ENCODE measurements around the gene EHF. TPM values are rescaled to one million over a fixed set of nuclear protein-coding genes. Genes with fewer than 3 reads are reported as not detected.

The EHF gene
- total and polyA plus RNA-seq, 2 of the 13 experiments (the other 11 are each of a cell fraction or from before 2014, with no cell fraction given), result 0.04 to 0.46 TPM

GRCh38 chr11:34585735-34586487 lies 35.0 kb upstream of the EHF start:
- peak overlapping the region; percentile 98 for H2AFZ ChIP-seq (ENCODE audit: low read length)
- TSS peak; percentile 71 for BruUV-seq (replicated peaks)
- no peaks in the 10 kb centered on the region for H4K20me1 ChIP-seq (ENCODE audit: insufficient read depth, low read length)
- intact Hi-C loops (cut with micrococcal nuclease; ENCODE audit: unreplicated experiment), result loop anchor here (1.0 to 5.0 kb wide), 7 partner anchors 68 to 806 kb away; partner anchors contain the start of gene ELF5
- peak; percentile 64 for FAIRE-seq
- ChIA-PET POLR2A (interaction anchor here (1.3 to 4.5 kb wide), 5 partner anchors 15 to 73 kb away, joined by 3 to 23 read pairs (median 5); partner anchors contain the start of gene ELF5), CTCF (ENCODE audit: low intra/inter-chr PET ratio, low total read pairs) (interaction anchor here (0.9 to 3.5 kb wide), 7 partner anchors 48 to 313 kb away, joined by 3 to 56 read pairs (median 3); no protein-coding TSS in a partner anchor)
- peak; percentile 81 for ATAC-seq
- in situ Hi-C loops (cut with HindIII; ENCODE audit: extremely low pct_ligation_motif_present, low pct_unique_long_range_greater_than_20kb), result loop anchor here (5.0 to 25.0 kb wide), 2 partner anchors 306 to 801 kb away; no protein-coding TSS in a partner anchor
- H3K79me2 ChIP-seq (ENCODE audit: insufficient read depth, low read length), result no peaks in the 10 kb centered on the region
- peak; percentile 70 for DNase-seq (ENCODE audit: low spot score)
- H3K9me3 ChIP-seq (ENCODE audit: low read length), result no peaks in the 10 kb centered on the region
- H3K27me3 ChIP-seq (ENCODE audit: control insufficient read depth in 1 of 2, insufficient read depth in 2 of 2, low read length in 2 of 2), result no peaks in the 10 kb centered on the region
- peak overlapping the region; percentile 66 for H3K9ac ChIP-seq (ENCODE audit: insufficient read depth, low read depth, low read length)
- 2% methylated on average over 4 of the region's 4 CpGs for WGBS (ENCODE audit: low lambda C conversion rate)
- H3K4me2 ChIP-seq (ENCODE audit: low read depth, low read length), result peak overlapping the region; percentile 78
- peaks cover 40% of the 10 kb centered on the region for H3K4me1 ChIP-seq (ENCODE audit: insufficient read depth, low read length)
- peak overlapping the region; percentile 51 for H3K27ac ChIP-seq (ENCODE audit: extremely low read length, insufficient read depth, low read length)
- peak overlapping the region; percentile 10 to 56 (median 48); a peak in 4 of 6 replicates for H3K4me3 ChIP-seq (replicated peaks in 1 of 3; ENCODE audit: insufficient read depth in 1 of 3, low read depth in 2 of 3, low read length in 3 of 3)
- H3K36me3 ChIP-seq (replicated peaks in 1 of 2; ENCODE audit: control insufficient read depth in 1 of 2, insufficient read depth in 2 of 2, low read length in 2 of 2), result no peaks in the 10 kb centered on the region
- peak; percentile 15; the same call in 1 of the 2 replicates for TF ChIP-seq FOXA3 (CRISPR knock-in tag; IDR thresholded peaks at IDR 0.05)
- TF ChIP-seq NR2F6 (IDR thresholded peaks at IDR 0.05), result no peak
- TF ChIP-seq NR2F6 (CRISPR knock-in tag; IDR thresholded peaks at IDR 0.05), result 0 out of 2 replicates have a peak, but pooled peaks have one; percentile 18
- TF ChIP-seq TP53 (CRISPR knock-in tag; conservative IDR thresholded peaks at IDR 0.05), result no peak
- peak; percentile 35 for TF ChIP-seq ASH2L (IDR thresholded peaks at IDR 0.05; ENCODE audit: insufficient read length, low read depth, low read length)
- peak; percentile 31; the same call in 1 of the 2 replicates for TF ChIP-seq MIXL1 (CRISPR knock-in tag; IDR thresholded peaks at IDR 0.05)
- TF ChIP-seq HDAC6 (IDR thresholded peaks at IDR 0.05; ENCODE audit: low read depth, low read length), result no peak
- TF ChIP-seq SMC3 (IDR thresholded peaks at IDR 0.05; ENCODE audit: low read length), result peak; percentile 94
- no peak for TF ChIP-seq HES4 (CRISPR knock-in tag; IDR thresholded peaks at IDR 0.05; ENCODE audit: borderline replicate concordance)
- TF ChIP-seq ZNF614 (CRISPR knock-in tag; IDR thresholded peaks at IDR 0.05; ENCODE audit: borderline replicate concordance), result peak; percentile 47; the same call in 1 of the 2 replicates
- peak in 1 of 2 experiments; percentile 58; a peak in 1 of 4 replicates for TF ChIP-seq HMGXB4 (CRISPR knock-in tag; IDR thresholded peaks at IDR 0.05; ENCODE audit: borderline replicate concordance in 1 of 2, low read depth in 1 of 2)
- TF ChIP-seq MLX (CRISPR knock-in tag; IDR thresholded peaks at IDR 0.05), result peak; percentile 30; the same call in 1 of the 2 replicates
- 0 out of 2 replicates have a peak, but pooled peaks have one; percentile 22 for TF ChIP-seq CEBPG (CRISPR knock-in tag; IDR thresholded peaks at IDR 0.05)
- TF ChIP-seq SALL1 (CRISPR knock-in tag; IDR thresholded peaks at IDR 0.05), result no peak
- no peak for TF ChIP-seq PRPF4 (IDR thresholded peaks at IDR 0.05; ENCODE audit: low read depth, low read length, poor library complexity, severe bottlenecking)
- TF ChIP-seq CTCF (CRISPR knock-in tag; IDR thresholded peaks at IDR 0.05), result peak; percentile 77
- 0 out of 2 replicates have a peak, but pooled peaks have one; percentile 43 for TF ChIP-seq ATF2 (CRISPR knock-in tag; IDR thresholded peaks at IDR 0.05)

All from HepG2 (cell line).